AG04450 (cell line): Measurements from ENCODE around the gene NAA15. TPM values are rescaled to one million over a fixed set of nuclear protein-coding genes. Genes with fewer than 3 reads are reported as not detected.
A peak's percentile ranks its signal among the peaks of the same experiment; 100 is the strongest.

ENCODE experiments used
- CTCF ChIA-PET: fragments of 300-600, 350-600 bp; formaldehyde crosslinking; extraction: SDS; loops from one replicate; lab custom pipeline; 2022; ENCODE audit warnings: antibody characterized with exemption, inconsistent platforms; lab: Charles Lee
- POLR2A ChIA-PET: fragments of 350-600 bp; formaldehyde crosslinking; extraction: SDS; loops from one replicate; lab custom pipeline; 2021; ENCODE audit warnings: antibody characterized with exemption, inconsistent platforms; lab: Yijun Ruan, JAX
- DNase-seq: peaks from one replicate; pipeline ENCODE4 v3.0.0-alpha.2; 2011; ENCODE audit warnings: low read depth, low spot score
- H3K27ac ChIP-seq: one replicate; pipeline ENCODE4 v1.5.1; 2012; ENCODE audit warnings: low read depth, low read length, control low read depth
- H3K27me3 ChIP-seq: one replicate; pipeline ENCODE4 v1.6.0; 2012; ENCODE audit warnings: low read length; ENCODE audit not compliant: control insufficient read depth, insufficient read depth
- H3K4me3 ChIP-seq: 2 replicates; pipeline ENCODE4 v1.5.1; 2011; ENCODE audit warnings: mild to moderate bottlenecking, low read depth, low read length, control low read depth
- H3K9me3 ChIP-seq: 2 replicates; pipeline ENCODE4 v1.5.1; 2012; ENCODE audit warnings: low read length; ENCODE audit not compliant: control insufficient read depth, insufficient read depth
- CTCF ChIP-seq: IDR thresholded peaks from 2 replicates; pipeline ENCODE4 v1.5.1; 2011; ENCODE audit warnings: low read depth, low read length, control low read depth, inconsistent platforms
- polyA plus RNA-seq: library from polyadenylated mRNA; depleted of rRNA; stranded (reverse); fragments of >200 nt; gene quantifications from 2 replicates; pipeline ENCODE4 v1.2.3, GENCODE V29; 2011

NAA15 gene
- polyA plus RNA-seq, 1 experiment, result 30.2 TPM

DNA sequence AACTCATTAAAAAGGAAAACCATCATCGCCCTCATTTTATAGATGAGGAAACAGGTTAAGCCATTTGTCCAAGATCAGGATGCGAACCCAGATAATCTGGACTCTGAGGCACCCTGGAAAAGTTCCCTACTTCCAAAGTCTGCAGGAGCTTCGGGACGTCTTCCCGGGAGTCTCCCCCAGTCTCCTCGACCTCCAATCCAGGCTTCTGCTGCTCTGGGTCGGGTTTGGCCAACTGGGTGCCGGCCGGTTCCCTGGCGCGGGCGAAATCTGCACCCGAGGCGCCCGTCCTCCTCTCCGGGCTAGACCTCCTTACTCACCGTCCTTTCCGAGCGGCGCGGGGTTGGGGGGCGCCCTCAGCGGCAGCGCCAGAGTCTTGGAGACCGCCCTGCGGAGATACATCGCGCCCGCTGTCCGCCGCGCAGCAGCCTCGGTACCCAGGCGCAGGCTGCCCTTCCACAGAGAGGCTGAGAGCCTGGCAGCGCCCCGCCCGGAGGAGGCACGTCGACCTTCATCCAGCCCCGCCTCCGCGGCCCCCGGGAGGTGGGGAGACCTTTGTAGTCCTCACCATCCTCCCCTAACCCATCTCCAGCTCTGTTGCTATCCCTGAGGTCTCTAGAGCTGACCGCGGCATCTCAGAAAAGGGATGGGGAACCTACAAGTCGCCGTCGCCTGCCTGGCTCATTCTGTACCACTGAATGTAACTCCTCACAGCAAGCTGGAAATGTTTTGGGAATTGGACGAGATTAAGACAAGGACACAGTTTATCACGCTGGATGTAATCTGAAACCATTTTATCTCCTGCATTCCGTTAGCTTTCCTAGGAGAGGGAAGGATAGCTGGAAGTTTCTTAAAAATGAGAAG is 21.3 kb upstream of the NAA15 start, which contains the start of gene MGARP:
TSS of gene MGARP (minus strand) at position 466 of the 861 bp plus-strand sequence. CDS start at position 399, 67 bp downstream.
- Histone ChIP-seq H3K27ac (peak within 1 kb of the TSS; percentile 59), H3K27me3 (no peaks in the 10 kb centered on the region), H3K4me3 (peak within 1 kb of the TSS; percentile 69), H3K9me3 (no peaks in the 10 kb centered on the region)
- POLR2A ChIA-PET, result interaction anchor here (0.7 to 1.2 kb wide), 2 partner anchors 21 to 33 kb away, joined by 3 read pairs; partner anchors contain the start of gene NAA15
- no peak for DNase-seq
- no peak for TF ChIP-seq CTCF
- CTCF ChIA-PET, result interaction anchor here (0.6 to 4.9 kb wide), 3 partner anchors 16 to 828 kb away, joined by 3 to 44 read pairs (median 3); no protein-coding TSS in a partner anchor

DNA sequence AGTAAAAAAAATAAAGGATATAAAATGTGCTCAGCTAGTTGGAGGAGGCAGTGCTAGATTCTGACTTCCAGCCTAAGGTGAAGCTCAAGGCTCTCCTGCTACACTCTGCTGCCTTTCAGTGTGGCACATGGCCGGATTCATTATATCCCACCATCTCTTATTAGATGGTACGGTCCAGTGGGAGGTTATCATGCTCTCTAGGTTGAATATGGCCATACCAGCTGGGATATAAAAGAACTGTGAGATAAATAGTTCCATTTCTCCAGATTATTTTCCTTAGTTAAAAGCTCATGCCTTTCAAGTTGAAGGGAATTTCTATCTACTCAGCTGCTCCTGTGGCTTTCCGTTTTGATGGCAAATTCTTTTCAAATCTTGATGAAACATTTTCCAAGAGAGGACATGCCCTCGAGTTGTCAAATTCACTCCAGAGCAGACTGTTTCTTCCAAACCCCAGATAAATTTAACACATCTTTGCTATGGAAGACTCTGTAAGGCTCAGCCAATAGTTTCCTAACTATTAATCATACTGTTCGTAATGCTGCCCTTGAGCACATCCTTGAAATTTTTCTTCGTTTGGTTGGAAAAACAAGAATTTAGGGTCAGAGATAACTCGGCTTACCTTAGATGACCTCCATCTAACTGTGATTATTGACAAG is 19.1 kb upstream of the NAA15 start:
- Histone ChIP-seq H3K4me3 (no peak overlapping the region), H3K9me3 (no peaks in the 10 kb centered on the region), H3K27me3 (no peaks in the 10 kb centered on the region), H3K27ac (no peak overlapping the region)
- POLR2A ChIA-PET, result interaction anchor here (0.6 to 2.2 kb wide), 6 partner anchors 14 to 288 kb away, joined by 4 to 11 read pairs (median 5); partner anchors contain the start of gene NAA15
- no peak for TF ChIP-seq CTCF
- no peak for DNase-seq
- CTCF ChIA-PET, result interaction anchor here (0.7 to 4.9 kb wide), 4 partner anchors 13 to 252 kb away, joined by 3 to 44 read pairs (median 11); no protein-coding TSS in a partner anchor

GRCh38 chr4:139282721-139283075 is 18.6 kb upstream of the NAA15 start:
- DNase-seq, result no peak

GRCh38 chr4:139286186-139286698 is 15.1 kb upstream of the NAA15 start:
- ChIA-PET POLR2A (interaction anchor here (0.9 kb wide), 1 partner anchor 9 kb away, joined by 4 read pairs; no protein-coding TSS in a partner anchor), CTCF (interaction anchor here (2.9 kb wide), 1 partner anchor 10 kb away, joined by 15 read pairs; no protein-coding TSS in a partner anchor)
- no peak for TF ChIP-seq CTCF

More at GRCh38 chr4:139282721-139283075, 18.6 kb upstream of the NAA15 start:
- CTCF ChIA-PET, result interaction anchor here (0.7 to 4.9 kb wide), 4 partner anchors 13 to 252 kb away, joined by 3 to 44 read pairs (median 11); no protein-coding TSS in a partner anchor
- POLR2A ChIA-PET, result interaction anchor here (0.6 to 2.2 kb wide), 5 partner anchors 13 to 289 kb away, joined by 4 to 11 read pairs (median 5); partner anchors contain the start of gene NAA15
- no peak for TF ChIP-seq CTCF
- Histone ChIP-seq H3K27ac (no peak overlapping the region), H3K27me3 (no peaks in the 10 kb centered on the region), H3K4me3 (no peak overlapping the region), H3K9me3 (no peaks in the 10 kb centered on the region)

More at GRCh38 chr4:139286186-139286698, 15.1 kb upstream of the NAA15 start:
- H3K9me3 ChIP-seq, result no peaks in the 10 kb centered on the region
- no peak overlapping the region for H3K4me3 ChIP-seq
- no peaks in the 10 kb centered on the region for H3K27me3 ChIP-seq
- H3K27ac ChIP-seq, result no peak overlapping the region
- DNase-seq, result no peak
